Testis (tissue), 3 donors: ENCODE data around the gene TM9SF4. TPM values are rescaled to one million over a fixed set of nuclear protein-coding genes. Genes with fewer than 3 reads are reported as not detected.

ENCODE experiments used
- DNase-seq: peaks from one replicate; pipeline ENCODE4 v3.0.0-alpha.2; 2019
- H3K27ac ChIP-seq, 2 donors: fragments of 200-600 bp; sonication (generic); one replicate each; pipeline ENCODE4 v1.5.1; 2019
- H3K27me3 ChIP-seq: fragments of 200-600 bp; sonication (generic); one replicate; pipeline ENCODE4 v1.5.1; 2019
- H3K36me3 ChIP-seq: fragments of 200-600 bp; sonication (generic); one replicate; pipeline ENCODE4 v1.5.1; 2017; ENCODE audit warnings: low read depth; ENCODE audit errors: missing control alignments
- H3K4me1 ChIP-seq: fragments of 200-600 bp; sonication (generic); one replicate; pipeline ENCODE4 v1.5.1; 2019
- H3K4me3 ChIP-seq, 2 donors: fragments of 200-600 bp; sonication (generic); one replicate each; pipeline ENCODE4 v1.5.1; 2017 to 2019
- H3K9me3 ChIP-seq: fragments of 200-600 bp; sonication (generic); one replicate; pipeline ENCODE4 v1.5.1; 2017
- CTCF ChIP-seq, 3 experiments: fragments of 450-650 bp in 2 of 3; fragments of 200-600 bp in 1 of 3; sonication (generic) in 1 of 3; IDR thresholded peaks; one replicate each; pipeline ENCODE4 v1.5.1; 2016 to 2019; ENCODE audit warnings: antibody characterized with exemption in 3 of 3, mild to moderate bottlenecking in 2 of 3, moderate library complexity in 1 of 3
- POLR2A ChIP-seq: fragments of 450-650 bp; IDR thresholded peaks from one replicate; pipeline ENCODE4 v1.6.1; 2017; ENCODE audit warnings: antibody characterized with exemption, mild to moderate bottlenecking, moderate library complexity
- WGBS, 2 donors: methylation state at CpG; one replicate each; pipeline ENCODE4 v1.1.5; 2018; 5-methylcytosine and 5-hydroxymethylcytosine counted together
- intact Hi-C: fragments of 100-400 bp; cut with DNase I; formaldehyde crosslinking; loops from one replicate; pipeline ENCODE4 v1.15.1; 2023; ENCODE audit warnings: low total_unique reads
- polyA plus RNA-seq: library from polyadenylated mRNA; stranded (reverse); fragments of 350-450 nt; fragmentation: Illumina TruSeq; extraction: RNeasy Lipid Tissue Mini Kit (QIAGEN cat#74804); gene quantifications from one replicate; pipeline ENCODE4 v1.2.3, GENCODE V29; 2014; ENCODE audit warnings: low read depth, low replicate concordance; ENCODE audit not compliant: insufficient read depth
- total RNA-seq, 2 donors: library from RNA; depleted of rRNA; stranded (reverse); fragments of >200 nt; gene quantifications; one replicate each; pipeline ENCODE4 v1.2.3, GENCODE V29; 2016

Gene TM9SF4
- total and polyA plus RNA-seq, 3 donors from 2014 or later: 53.2 to 55.8 (median 54.3) TPM

GRCh38 chr20:32123088-32123487 lies 13.6 kb downstream of the TM9SF4 start:
- H3K27ac ChIP-seq: no peak overlapping the region
- intact Hi-C loops: no loop called here
- no peak for DNase-seq
- 84 to 95% methylated on average over 1 to 4 of the region's 4 CpGs for whole genome bisulfite sequencing, 2 donors
- no peaks in the 10 kb centered on the region for H3K9me3 ChIP-seq
- no peaks in the 10 kb centered on the region for H3K36me3 ChIP-seq
- no peaks in the 10 kb centered on the region for H3K4me1 ChIP-seq
- H3K4me3 ChIP-seq: no peak overlapping the region
- no peak for TF ChIP-seq CTCF (IDR thresholded peaks at IDR 0.05)
- TF ChIP-seq POLR2A: no peak
- H3K27me3 ChIP-seq: no peaks in the 10 kb centered on the region

- intact Hi-C loops: no loop called here
- TF ChIP-seq CTCF (IDR thresholded peaks at IDR 0.05) (no peak), POLR2A (no peak)
- DNase-seq: no peak
- Histone ChIP-seq H3K4me3 (no peak overlapping the region), H3K36me3 (no peaks in the 10 kb centered on the region), H3K9me3 (no peaks in the 10 kb centered on the region), H3K27ac (no peak overlapping the region), H3K4me1 (peaks cover under 1% of the 10 kb centered on the region), H3K27me3 (no peaks in the 10 kb centered on the region)
- 94 to 97% methylated on average over 4 of the region's 4 CpGs for WGBS, 2 donors
These were observed 15.5 kb downstream of the TM9SF4 start for GRCh38 chr20:32124916-32125454.

DNA sequence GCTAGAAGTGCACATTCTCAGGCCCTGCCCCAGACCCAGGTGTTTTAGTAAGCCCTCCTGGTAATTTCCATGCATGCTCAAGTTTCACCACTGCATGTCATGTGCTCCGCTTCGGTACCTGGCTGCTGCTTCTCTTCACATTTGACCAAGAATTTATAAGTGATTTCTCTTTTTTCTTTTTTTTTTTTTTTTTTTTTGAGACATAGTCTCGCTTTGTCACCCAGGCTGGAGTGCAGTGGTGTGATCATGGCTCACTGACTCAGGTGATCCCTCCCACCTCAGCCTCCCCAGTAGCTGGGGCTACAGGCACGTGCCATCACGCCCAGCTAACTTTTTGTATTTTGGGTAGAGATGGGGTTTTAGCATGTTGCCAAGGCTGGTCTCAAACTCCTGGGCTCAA lies 16.0 kb downstream of the TM9SF4 start:
- no peak for DNase-seq
- H3K4me1 ChIP-seq: peaks cover 5% of the 10 kb centered on the region
- 90 to 97% methylated on average over 5 of the region's 5 CpGs for WGBS, 2 donors
- no peak overlapping the region for H3K4me3 ChIP-seq
- H3K36me3 ChIP-seq: no peaks in the 10 kb centered on the region
- no peaks in the 10 kb centered on the region for H3K27me3 ChIP-seq
- no peak overlapping the region for H3K27ac ChIP-seq
- H3K9me3 ChIP-seq: no peaks in the 10 kb centered on the region
- intact Hi-C loops: no loop called here
- TF ChIP-seq CTCF (IDR thresholded peaks at IDR 0.05): no peak
- TF ChIP-seq POLR2A: no peak

- Histone ChIP-seq H3K4me3 (no peak overlapping the region), H3K27ac (no peak overlapping the region), H3K9me3 (no peaks in the 10 kb centered on the region), H3K27me3 (no peaks in the 10 kb centered on the region), H3K4me1 (peaks cover 5% of the 10 kb centered on the region), H3K36me3 (no peaks in the 10 kb centered on the region)
- no peak for TF ChIP-seq CTCF (IDR thresholded peaks at IDR 0.05)
- no peak for TF ChIP-seq POLR2A
- intact Hi-C loops: no loop called here
- DNase-seq: no peak
- WGBS, 2 donors: 86 to 87% methylated on average over 8 of the region's 8 CpGs
These were observed 17.4 kb downstream of the TM9SF4 start for GRCh38 chr20:32126919-32127318.

DNA sequence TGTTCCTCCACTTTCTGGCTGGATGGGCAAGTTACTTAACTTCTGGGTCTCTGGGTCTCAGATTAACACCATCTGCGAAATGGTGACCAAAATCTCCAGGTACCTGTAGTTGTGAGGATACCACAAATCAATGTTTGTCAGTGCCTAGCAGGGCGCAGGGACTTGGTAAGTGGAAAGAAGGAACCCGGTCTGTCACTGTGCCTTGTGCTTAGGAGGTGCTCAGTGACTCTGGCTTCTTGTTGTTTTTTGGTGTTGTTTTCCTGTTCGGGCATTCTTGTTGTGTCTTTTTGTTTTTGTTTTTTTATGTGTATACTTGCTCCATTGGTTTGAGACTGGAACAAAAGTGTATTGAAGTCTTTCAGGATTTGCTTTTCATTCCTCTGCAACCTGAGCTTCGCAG lies 17.8 kb downstream of the TM9SF4 start:
- Histone ChIP-seq H3K4me1 (peaks cover 5% of the 10 kb centered on the region), H3K36me3 (no peaks in the 10 kb centered on the region), H3K4me3 (no peak overlapping the region), H3K9me3 (no peaks in the 10 kb centered on the region), H3K27me3 (no peaks in the 10 kb centered on the region), H3K27ac (no peak overlapping the region)
- WGBS, 2 donors: 90 to 95% methylated on average over 5 of the region's 5 CpGs
- no peak for DNase-seq
- intact Hi-C loops: no loop called here
- TF ChIP-seq POLR2A: no peak
- no peak for TF ChIP-seq CTCF (IDR thresholded peaks at IDR 0.05)
